ENCODE data around the gene CEBPE. TPM values are rescaled to one million over a fixed set of nuclear protein-coding genes. Genes with fewer than 3 reads are reported as not detected.

CEBPE gene
- total RNA-seq, 1 experiment from 2014 or later, result not detected

DNA sequence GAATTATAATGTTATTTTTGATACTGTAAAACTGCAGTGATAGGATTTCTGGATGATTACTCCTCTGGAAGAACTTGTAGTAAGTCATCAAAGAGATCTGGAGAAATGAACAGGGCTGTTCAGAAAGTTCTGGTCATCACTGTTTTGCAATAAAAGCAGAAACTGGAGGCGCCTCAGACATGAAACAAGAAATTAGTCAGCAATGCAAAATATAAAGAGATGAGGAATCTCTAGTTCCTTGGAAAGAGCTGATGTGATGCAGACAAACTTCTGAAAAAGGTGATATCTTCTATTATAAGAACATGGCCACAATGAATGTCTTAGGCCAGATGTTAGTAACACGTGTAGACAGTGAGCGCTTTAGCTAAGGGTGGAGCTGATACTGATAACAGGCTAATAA is 33.6 kb downstream of the CEBPE start:
- Histone ChIP-seq H3K27me3 (ENCODE audit: insufficient read depth, low read length) (no peaks in the 10 kb centered on the region), H3K79me2 (ENCODE audit: insufficient read depth, low read length) (peaks cover 49% of the 10 kb centered on the region), H3K4me3 (replicated peaks in 1 of 2; ENCODE audit: low read depth in 1 of 2, low read length in 2 of 2) (no peak overlapping the region), H3K4me1 (ENCODE audit: control insufficient read depth in 1 of 2, insufficient read depth in 2 of 2, low read length in 2 of 2) (peaks cover 0 to 2% of the 10 kb centered on the region in 2 experiments; a peak in 1 of 4 replicates), H3K36me3 (ENCODE audit: control insufficient read depth in 1 of 2, insufficient read depth in 2 of 2, low read length in 2 of 2) (peaks cover 57 to 60% of the 10 kb centered on the region in 2 experiments), H3K9ac (ENCODE audit: low read length) (no peak overlapping the region), H3K27ac (ENCODE audit: low read depth, low read length) (no peak overlapping the region), H3K9me3 (ENCODE audit: control insufficient read depth in 1 of 2, insufficient read depth in 1 of 2, low read depth in 1 of 2, low read length in 2 of 2) (no peaks in the 10 kb centered on the region), H4K20me1 (ENCODE audit: insufficient read depth) (no peaks in the 10 kb centered on the region), H2AFZ (ENCODE audit: low read depth, low read length, poor library complexity, severe bottlenecking) (no peak overlapping the region), H3K9me2 (ENCODE audit: insufficient read depth) (no peaks in the 10 kb centered on the region), H3K4me2 (ENCODE audit: low read length) (no peak overlapping the region)
- intact Hi-C loops (cut with micrococcal nuclease), result no loop called here
- POLR2A ChIA-PET, result interaction anchor here (1.7 kb wide), 1 partner anchor 10 kb away, joined by 5 read pairs; the partner anchor contains the start of genes ACIN1 and C14orf119
- TF ChIP-seq CEBPB (IDR thresholded peaks at IDR 0.05; ENCODE audit: low read depth) (no peak), YY1 (IDR thresholded peaks at IDR 0.05; ENCODE audit: extremely low read depth, insufficient replicate concordance, low read depth, low read length) (no peak), POLR2A (IDR thresholded peaks at IDR 0.05; ENCODE audit: borderline replicate concordance, extremely low read depth, insufficient read depth, insufficient read length) (no peak), ZFX (IDR thresholded peaks at IDR 0.05) (no peak), FOSL1 (IDR thresholded peaks at IDR 0.05; ENCODE audit: low read depth) (no peak), JUND (IDR thresholded peaks at IDR 0.05) (no peak), EZH2phosphoT487 (IDR thresholded peaks at IDR 0.05; ENCODE audit: borderline replicate concordance) (no peak), SP1 (IDR thresholded peaks at IDR 0.05; ENCODE audit: low read depth) (no peak), ZNF274 (IDR thresholded peaks at IDR 0.05; ENCODE audit: low read depth, low read length) (no peak), ELF1 (IDR thresholded peaks at IDR 0.05; ENCODE audit: borderline replicate concordance, low read depth) (no peak), CBX3 (IDR thresholded peaks at IDR 0.05; ENCODE audit: low read depth) (no peak), RAD21 (IDR thresholded peaks at IDR 0.05; ENCODE audit: low read depth) (no peak), CTCF (IDR thresholded peaks at IDR 0.05 in 2 of 3, conservative IDR thresholded peaks at IDR 0.05 in 1 of 3; ENCODE audit: borderline replicate concordance in 1 of 3, insufficient read depth in 1 of 3, low read depth in 2 of 3, low read length in 2 of 3) (no peak), ATF3 (IDR thresholded peaks at IDR 0.05) (no peak), POLR2AphosphoS5 (IDR thresholded peaks at IDR 0.05; ENCODE audit: low read depth, low read length) (no peak), SRF (IDR thresholded peaks at IDR 0.05; ENCODE audit: low read depth) (no peak), TCF7L2 (IDR thresholded peaks at IDR 0.05; ENCODE audit: borderline replicate concordance, extremely low read depth, insufficient read depth, insufficient read length) (no peak), SIN3A (IDR thresholded peaks at IDR 0.05; ENCODE audit: low read depth) (no peak)
- TF ChIP-seq, protein P1, sequence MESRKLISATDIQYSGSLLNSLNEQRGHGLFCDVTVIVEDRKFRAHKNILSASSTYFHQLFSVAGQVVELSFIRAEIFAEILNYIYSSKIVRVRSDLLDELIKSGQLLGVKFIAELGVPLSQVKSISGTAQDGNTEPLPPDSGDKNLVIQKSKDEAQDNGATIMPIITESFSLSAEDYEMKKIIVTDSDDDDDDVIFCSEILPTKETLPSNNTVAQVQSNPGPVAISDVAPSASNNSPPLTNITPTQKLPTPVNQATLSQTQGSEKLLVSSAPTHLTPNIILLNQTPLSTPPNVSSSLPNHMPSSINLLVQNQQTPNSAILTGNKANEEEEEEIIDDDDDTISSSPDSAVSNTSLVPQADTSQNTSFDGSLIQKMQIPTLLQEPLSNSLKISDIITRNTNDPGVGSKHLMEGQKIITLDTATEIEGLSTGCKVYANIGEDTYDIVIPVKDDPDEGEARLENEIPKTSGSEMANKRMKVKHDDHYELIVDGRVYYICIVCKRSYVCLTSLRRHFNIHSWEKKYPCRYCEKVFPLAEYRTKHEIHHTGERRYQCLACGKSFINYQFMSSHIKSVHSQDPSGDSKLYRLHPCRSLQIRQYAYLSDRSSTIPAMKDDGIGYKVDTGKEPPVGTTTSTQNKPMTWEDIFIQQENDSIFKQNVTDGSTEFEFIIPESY (IDR thresholded peaks at IDR 0.05; ENCODE audit: extremely low read depth, insufficient replicate concordance, low read length), result no peak
- DNase-seq (ENCODE audit: low read depth, low spot score), result no peak
- CTCF ChIA-PET, result interaction anchor here (1.0 to 1.6 kb wide), 2 partner anchors 9 to 17 kb away, joined by 3 to 6 read pairs; partner anchors contain the start of gene ACIN1
- RAD21 ChIA-PET (ENCODE audit: low non-redundant PET in 1 of 2, low total read pairs in 2 of 2, uncharacterized antibody in 2 of 2, unreplicated experiment in 2 of 2), result no interaction called here
- no TSS peak for BruUV-seq (replicated peaks)
- no peak for ATAC-seq
